ENCODE data around the gene P2RY14.

Gene P2RY14

DNA sequence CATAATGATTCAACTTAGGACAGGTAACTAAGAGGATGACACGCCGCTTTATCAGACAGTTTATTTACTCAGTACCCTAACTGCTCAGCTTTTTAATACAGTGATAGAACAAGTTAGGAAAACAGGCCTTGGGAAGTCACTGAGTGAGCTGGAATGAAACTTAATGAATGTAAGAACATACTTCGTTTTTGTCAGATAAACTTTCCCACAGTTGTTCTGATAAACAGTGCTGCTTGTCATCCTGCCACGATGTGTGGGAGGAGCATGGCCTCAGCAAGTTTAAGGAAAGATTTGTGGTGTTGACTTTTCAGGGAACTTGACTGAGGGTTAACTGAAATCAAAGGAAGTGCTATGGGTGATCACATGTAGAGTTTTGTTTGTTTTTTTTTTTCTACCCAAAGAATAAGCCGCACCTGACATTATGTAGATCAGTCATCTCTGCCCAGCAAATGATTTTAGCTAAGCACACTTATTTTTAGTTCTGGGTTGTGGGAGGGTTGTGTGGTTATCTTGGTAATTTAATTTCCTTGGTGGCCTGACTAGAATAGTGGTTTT is 5.6 kb upstream of the P2RY14 start:
- H3K9ac ChIP-seq (ENCODE audit: low read length): no peak overlapping the region
- no peak overlapping the region for H3K4me2 ChIP-seq (ENCODE audit: low read depth, low read length)
- H3K27ac ChIP-seq (ENCODE audit: low read length): no peak overlapping the region
- H2AFZ ChIP-seq (ENCODE audit: low read length): no peak overlapping the region
- no peak for DNase-seq
- no peaks in the 10 kb centered on the region for H4K20me1 ChIP-seq (ENCODE audit: insufficient read depth, low read length)
- H3K36me3 ChIP-seq (replicated peaks; ENCODE audit: insufficient read depth, low read length): no peaks in the 10 kb centered on the region
- no peaks in the 10 kb centered on the region for H3K4me1 ChIP-seq (ENCODE audit: low read length)
- H3K9me3 ChIP-seq (replicated peaks; ENCODE audit: insufficient read depth, low read length): no peaks in the 10 kb centered on the region
- no peaks in the 10 kb centered on the region for H3F3A ChIP-seq (ENCODE audit: insufficient read depth, low read length)
- H3K79me2 ChIP-seq (ENCODE audit: low read length): no peaks in the 10 kb centered on the region
- no peak for TF ChIP-seq EZH2phosphoT487 (IDR thresholded peaks at IDR 0.05; ENCODE audit: low read length)
- TF ChIP-seq, protein P1, sequence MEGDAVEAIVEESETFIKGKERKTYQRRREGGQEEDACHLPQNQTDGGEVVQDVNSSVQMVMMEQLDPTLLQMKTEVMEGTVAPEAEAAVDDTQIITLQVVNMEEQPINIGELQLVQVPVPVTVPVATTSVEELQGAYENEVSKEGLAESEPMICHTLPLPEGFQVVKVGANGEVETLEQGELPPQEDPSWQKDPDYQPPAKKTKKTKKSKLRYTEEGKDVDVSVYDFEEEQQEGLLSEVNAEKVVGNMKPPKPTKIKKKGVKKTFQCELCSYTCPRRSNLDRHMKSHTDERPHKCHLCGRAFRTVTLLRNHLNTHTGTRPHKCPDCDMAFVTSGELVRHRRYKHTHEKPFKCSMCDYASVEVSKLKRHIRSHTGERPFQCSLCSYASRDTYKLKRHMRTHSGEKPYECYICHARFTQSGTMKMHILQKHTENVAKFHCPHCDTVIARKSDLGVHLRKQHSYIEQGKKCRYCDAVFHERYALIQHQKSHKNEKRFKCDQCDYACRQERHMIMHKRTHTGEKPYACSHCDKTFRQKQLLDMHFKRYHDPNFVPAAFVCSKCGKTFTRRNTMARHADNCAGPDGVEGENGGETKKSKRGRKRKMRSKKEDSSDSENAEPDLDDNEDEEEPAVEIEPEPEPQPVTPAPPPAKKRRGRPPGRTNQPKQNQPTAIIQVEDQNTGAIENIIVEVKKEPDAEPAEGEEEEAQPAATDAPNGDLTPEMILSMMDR (IDR thresholded peaks at IDR 0.05; ENCODE audit: low read length): no peak
- TF ChIP-seq EZH2 (optimal IDR thresholded peaks at IDR 0.05; ENCODE audit: low read depth, low read length): no peak
- H3K4me3 ChIP-seq (ENCODE audit: low read length): no peak overlapping the region
- H3K9me2 ChIP-seq (replicated peaks; ENCODE audit: insufficient read depth, low read length): no peaks in the 10 kb centered on the region
- no peaks in the 10 kb centered on the region for H3K27me3 ChIP-seq (replicated peaks; ENCODE audit: insufficient read depth, low read length)

DNA sequence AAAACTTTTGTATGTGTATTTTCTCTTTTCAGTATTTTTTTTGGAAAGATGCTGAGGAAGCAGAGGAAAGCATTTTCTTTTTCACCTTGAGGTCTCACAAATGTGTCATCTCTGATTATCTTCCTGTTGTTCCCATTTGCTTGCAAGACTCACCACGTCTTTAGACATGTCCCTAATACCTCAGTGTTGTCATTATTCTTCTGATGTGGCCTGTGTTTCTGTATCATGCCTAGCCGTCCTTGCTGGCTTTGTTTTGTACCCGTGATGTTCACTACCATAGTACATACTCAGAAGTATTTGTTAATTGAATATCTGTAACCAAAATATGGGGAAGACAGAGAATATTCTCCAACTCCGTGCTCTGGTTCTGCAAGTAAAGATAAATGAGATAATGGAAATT is 5.0 kb upstream of the P2RY14 start:
- no peak for DNase-seq
- no peaks in the 10 kb centered on the region for H4K20me1 ChIP-seq (ENCODE audit: insufficient read depth, low read length)
- no peaks in the 10 kb centered on the region for H3F3A ChIP-seq (ENCODE audit: insufficient read depth, low read length)
- H3K4me1 ChIP-seq (ENCODE audit: low read length): no peaks in the 10 kb centered on the region
- no peaks in the 10 kb centered on the region for H3K9me3 ChIP-seq (replicated peaks; ENCODE audit: insufficient read depth, low read length)
- no peak overlapping the region for H3K4me3 ChIP-seq (ENCODE audit: low read length)
- no peaks in the 10 kb centered on the region for H3K36me3 ChIP-seq (replicated peaks; ENCODE audit: insufficient read depth, low read length)
- H3K79me2 ChIP-seq (ENCODE audit: low read length): no peaks in the 10 kb centered on the region
- H3K9me2 ChIP-seq (replicated peaks; ENCODE audit: insufficient read depth, low read length): no peaks in the 10 kb centered on the region
- H3K4me2 ChIP-seq (ENCODE audit: low read depth, low read length): no peak overlapping the region
- H3K9ac ChIP-seq (ENCODE audit: low read length): no peak overlapping the region
- H3K27ac ChIP-seq (ENCODE audit: low read length): no peak overlapping the region
- TF ChIP-seq EZH2 (optimal IDR thresholded peaks at IDR 0.05; ENCODE audit: low read depth, low read length): no peak
- TF ChIP-seq, protein P1 (IDR thresholded peaks at IDR 0.05; ENCODE audit: low read length): no peak
- TF ChIP-seq EZH2phosphoT487 (IDR thresholded peaks at IDR 0.05; ENCODE audit: low read length): no peak
- no peak overlapping the region for H2AFZ ChIP-seq (ENCODE audit: low read length)
- no peaks in the 10 kb centered on the region for H3K27me3 ChIP-seq (replicated peaks; ENCODE audit: insufficient read depth, low read length)

DNA sequence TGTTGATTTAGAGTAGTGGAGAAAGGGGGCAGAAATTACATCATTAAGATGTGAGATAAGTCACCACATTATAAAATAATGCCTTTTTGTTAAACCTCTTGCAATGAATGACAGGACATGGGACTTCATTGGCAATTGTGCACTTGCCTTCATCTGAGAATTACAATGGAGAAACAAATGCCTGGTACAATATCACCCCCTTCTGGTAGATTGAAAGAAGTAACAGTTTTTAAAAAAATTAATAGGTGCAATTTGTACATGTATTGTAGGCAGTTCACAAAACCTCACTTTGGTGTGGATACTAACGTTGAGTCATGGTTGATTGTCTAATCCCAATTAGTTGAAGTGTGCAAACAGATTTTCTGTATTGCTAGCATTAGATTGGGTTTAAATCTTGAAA is 4.6 kb upstream of the P2RY14 start:
- peak; percentile 59 for DNase-seq
- H3K4me2 ChIP-seq (ENCODE audit: low read depth, low read length): no peak overlapping the region

More for the DNA sequence above, 4.6 kb upstream of the P2RY14 start:
- Histone ChIP-seq H2AFZ (ENCODE audit: low read length) (no peak overlapping the region), H3K9ac (ENCODE audit: low read length) (no peak overlapping the region), H3K79me2 (ENCODE audit: low read length) (no peaks in the 10 kb centered on the region), H3F3A (ENCODE audit: insufficient read depth, low read length) (no peaks in the 10 kb centered on the region), H3K27ac (ENCODE audit: low read length) (no peak overlapping the region), H3K4me1 (ENCODE audit: low read length) (no peaks in the 10 kb centered on the region), H4K20me1 (ENCODE audit: insufficient read depth, low read length) (no peaks in the 10 kb centered on the region), H3K9me3 (replicated peaks; ENCODE audit: insufficient read depth, low read length) (no peaks in the 10 kb centered on the region), H3K27me3 (replicated peaks; ENCODE audit: insufficient read depth, low read length) (no peaks in the 10 kb centered on the region), H3K9me2 (replicated peaks; ENCODE audit: insufficient read depth, low read length) (no peaks in the 10 kb centered on the region), H3K4me3 (ENCODE audit: low read length) (no peak overlapping the region), H3K36me3 (replicated peaks; ENCODE audit: insufficient read depth, low read length) (no peaks in the 10 kb centered on the region)
- TF ChIP-seq, protein P1 (IDR thresholded peaks at IDR 0.05; ENCODE audit: low read length): peak; percentile 58
- TF ChIP-seq EZH2phosphoT487 (IDR thresholded peaks at IDR 0.05; ENCODE audit: low read length): no peak
